IgD-negative memory B cell (primary cell): Measurements from ENCODE around the gene CAMK1G. TPM values are rescaled to one million over a fixed set of nuclear protein-coding genes. Genes with fewer than 3 reads are reported as not detected.

ENCODE experiments used
- H3K27ac Mint-ChIP-seq, 3 donors: one replicate each; pipeline ENCODE4 v1.8.0; 2020 to 2022; ENCODE audit warnings: mild to moderate bottlenecking in 3 of 3, mixed read lengths in 3 of 3, moderate library complexity in 1 of 3
- H3K27me3 Mint-ChIP-seq: one replicate; pipeline ENCODE4 v1.8.0; 2021; ENCODE audit warnings: mixed read lengths
- H3K36me3 Mint-ChIP-seq: one replicate; pipeline ENCODE4 v1.8.0; 2020; ENCODE audit warnings: mild to moderate bottlenecking, mixed read lengths
- H3K4me1 Mint-ChIP-seq, 3 donors: one replicate each; pipeline ENCODE4 v1.8.0; 2020 to 2022; ENCODE audit warnings: mixed read lengths in 3 of 3, mild to moderate bottlenecking in 1 of 3
- H3K4me3 Mint-ChIP-seq, 4 donors: one replicate each; pipeline ENCODE4 v1.8.0; 2020 to 2022; ENCODE audit warnings: mild to moderate bottlenecking in 4 of 4, mixed read lengths in 4 of 4, moderate library complexity in 3 of 4
- H3K9me3 Mint-ChIP-seq, 3 donors: one replicate each; pipeline ENCODE4 v1.8.0; 2020 to 2021; ENCODE audit warnings: mixed read lengths in 3 of 3, mild to moderate bottlenecking in 1 of 3
- polyA plus RNA-seq: library from polyadenylated mRNA; unstranded; fragments of 300-500 nt; fragmentation: Illumina TruSeq; gene quantifications from one replicate; pipeline ENCODE4 v1.2.3, GENCODE V29; 2021

CAMK1G gene
- polyA plus RNA-seq, 1 donor from 2014 or later = not detected

DNA sequence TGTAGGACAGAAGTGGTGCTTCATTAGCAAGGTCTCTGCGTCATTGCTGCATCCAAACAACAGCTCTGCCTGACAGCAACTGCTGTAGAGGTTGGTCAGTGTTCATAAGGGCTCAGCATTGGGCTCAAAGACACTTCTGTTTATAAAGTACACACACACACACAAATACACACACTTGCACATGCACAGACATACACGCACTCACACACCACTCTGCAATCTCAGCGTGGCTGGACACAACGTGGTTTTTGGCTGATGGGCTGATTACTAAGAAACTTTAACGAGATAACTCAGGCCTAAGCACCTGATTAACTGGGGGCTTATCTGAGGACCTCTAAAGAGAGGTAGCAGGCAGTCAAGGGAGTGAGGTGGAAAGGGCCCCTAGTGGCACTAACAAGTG lies 20.4 kb downstream of the CAMK1G start:
- Mint-ChIP-seq H3K9me3 (no peaks in the 10 kb centered on the region), H3K4me3 (no peak overlapping the region), H3K4me1 (peaks cover 0 to 2% (median 0%) of the 10 kb centered on the region in 3 donors), H3K27ac (no peak overlapping the region), H3K27me3 (peaks cover 1% of the 10 kb centered on the region), H3K36me3 (no peaks in the 10 kb centered on the region)

DNA sequence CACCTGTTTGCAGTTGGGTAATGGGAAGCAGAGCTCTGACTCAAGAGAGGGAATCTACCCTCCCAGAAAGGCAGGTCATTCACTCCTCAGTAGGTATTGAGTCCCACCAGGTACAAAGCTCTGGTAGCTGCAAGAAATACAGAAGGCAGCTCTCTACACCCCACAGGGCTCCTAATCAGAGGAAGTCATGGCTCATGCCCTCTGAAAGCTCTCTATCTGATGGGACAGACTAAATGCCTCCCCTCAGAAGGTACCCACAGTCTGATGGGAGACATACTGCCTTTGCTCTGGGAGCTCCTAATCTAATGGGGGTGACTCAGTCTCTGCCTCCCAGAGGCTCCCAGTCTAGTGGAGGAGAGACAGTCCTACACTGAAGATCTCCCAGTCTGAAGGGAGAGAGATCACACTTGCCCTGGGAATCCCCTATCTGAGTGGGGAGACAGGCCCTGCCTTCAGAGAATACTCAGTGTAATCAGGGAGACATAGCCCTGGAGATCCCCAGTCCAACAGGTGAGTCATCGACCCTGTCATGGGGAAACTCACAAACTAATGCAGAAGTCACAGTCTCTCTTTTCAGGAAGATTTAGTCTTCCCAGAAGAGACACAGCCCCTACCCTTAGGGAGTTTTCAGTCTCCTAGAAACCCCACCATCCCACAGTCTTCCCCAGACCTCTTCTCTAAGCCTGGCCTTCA lies 23.7 kb downstream of the CAMK1G start:
- no peaks in the 10 kb centered on the region for H3K36me3 Mint-ChIP-seq
- peaks cover 2% of the 10 kb centered on the region for H3K27me3 Mint-ChIP-seq
- H3K4me3 Mint-ChIP-seq = no peak overlapping the region
- H3K9me3 Mint-ChIP-seq = no peaks in the 10 kb centered on the region
- H3K27ac Mint-ChIP-seq = no peak overlapping the region
- H3K4me1 Mint-ChIP-seq = peaks cover 0 to 2% (median 0%) of the 10 kb centered on the region in 3 donors

DNA sequence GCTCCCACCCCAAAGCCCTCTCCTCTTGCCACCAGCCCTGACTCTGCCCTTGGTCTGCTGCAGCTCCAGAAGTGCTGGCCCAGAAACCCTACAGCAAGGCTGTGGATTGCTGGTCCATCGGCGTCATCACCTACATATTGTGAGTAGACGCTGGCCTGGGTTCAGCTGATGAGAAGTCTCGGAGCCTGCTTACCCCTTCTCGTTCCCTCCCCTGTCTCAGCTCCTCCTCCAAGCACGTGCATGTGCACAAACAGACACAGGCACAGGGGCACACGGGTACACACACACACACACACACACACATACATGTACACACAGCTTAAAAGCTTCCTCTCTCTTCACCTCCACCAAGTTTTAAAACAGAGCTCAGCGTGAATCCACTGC lies 24.3 kb downstream of the CAMK1G start:
- H3K27ac Mint-ChIP-seq = no peak overlapping the region
- peaks cover 2% of the 10 kb centered on the region for H3K27me3 Mint-ChIP-seq
- H3K9me3 Mint-ChIP-seq = no peaks in the 10 kb centered on the region
- peaks cover 0 to 2% (median 0%) of the 10 kb centered on the region in 3 donors for H3K4me1 Mint-ChIP-seq
- no peaks in the 10 kb centered on the region for H3K36me3 Mint-ChIP-seq
- no peak overlapping the region for H3K4me3 Mint-ChIP-seq

DNA sequence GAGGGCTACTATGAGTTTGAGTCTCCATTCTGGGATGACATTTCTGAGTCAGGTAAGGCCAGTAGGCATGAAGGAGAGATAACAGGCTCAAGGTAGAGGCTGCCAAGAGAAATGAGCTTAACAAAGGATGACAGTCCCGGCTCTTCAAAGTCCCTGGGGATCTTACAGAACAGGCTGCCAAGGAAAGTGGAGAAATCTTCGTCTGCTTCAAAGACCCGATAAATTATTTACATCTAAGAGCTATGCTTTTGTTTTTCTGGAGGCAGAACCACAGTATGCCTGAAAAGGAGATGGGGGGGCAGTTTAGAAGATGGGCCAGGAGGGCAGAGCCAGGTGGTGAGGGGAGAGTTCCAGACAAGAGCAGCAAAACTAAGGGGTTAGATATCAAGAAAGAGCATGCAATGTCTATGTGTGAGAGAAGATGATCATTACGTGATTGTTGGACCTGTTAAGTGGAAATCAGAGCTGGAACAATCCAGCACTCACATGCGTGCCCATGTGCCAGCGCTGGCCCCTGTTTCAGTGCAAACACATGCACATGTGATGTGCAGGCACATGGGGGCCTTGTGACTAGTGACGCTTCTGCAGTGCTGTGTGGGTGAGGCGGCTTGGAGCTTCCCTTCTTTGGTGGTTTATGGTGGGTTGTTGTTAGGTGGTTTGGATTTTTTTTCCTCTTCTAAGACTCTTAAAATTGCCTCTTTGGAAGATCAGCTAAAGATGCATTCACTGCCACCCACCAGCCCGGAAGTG lies 25.7 kb downstream of the CAMK1G start:
- H3K4me3 Mint-ChIP-seq = no peak overlapping the region
- H3K4me1 Mint-ChIP-seq = peaks cover 0 to 2% (median 0%) of the 10 kb centered on the region in 3 donors
- no peaks in the 10 kb centered on the region for H3K9me3 Mint-ChIP-seq
- H3K27me3 Mint-ChIP-seq = peaks cover 2% of the 10 kb centered on the region
- H3K27ac Mint-ChIP-seq = no peak overlapping the region
- H3K36me3 Mint-ChIP-seq = no peaks in the 10 kb centered on the region

DNA sequence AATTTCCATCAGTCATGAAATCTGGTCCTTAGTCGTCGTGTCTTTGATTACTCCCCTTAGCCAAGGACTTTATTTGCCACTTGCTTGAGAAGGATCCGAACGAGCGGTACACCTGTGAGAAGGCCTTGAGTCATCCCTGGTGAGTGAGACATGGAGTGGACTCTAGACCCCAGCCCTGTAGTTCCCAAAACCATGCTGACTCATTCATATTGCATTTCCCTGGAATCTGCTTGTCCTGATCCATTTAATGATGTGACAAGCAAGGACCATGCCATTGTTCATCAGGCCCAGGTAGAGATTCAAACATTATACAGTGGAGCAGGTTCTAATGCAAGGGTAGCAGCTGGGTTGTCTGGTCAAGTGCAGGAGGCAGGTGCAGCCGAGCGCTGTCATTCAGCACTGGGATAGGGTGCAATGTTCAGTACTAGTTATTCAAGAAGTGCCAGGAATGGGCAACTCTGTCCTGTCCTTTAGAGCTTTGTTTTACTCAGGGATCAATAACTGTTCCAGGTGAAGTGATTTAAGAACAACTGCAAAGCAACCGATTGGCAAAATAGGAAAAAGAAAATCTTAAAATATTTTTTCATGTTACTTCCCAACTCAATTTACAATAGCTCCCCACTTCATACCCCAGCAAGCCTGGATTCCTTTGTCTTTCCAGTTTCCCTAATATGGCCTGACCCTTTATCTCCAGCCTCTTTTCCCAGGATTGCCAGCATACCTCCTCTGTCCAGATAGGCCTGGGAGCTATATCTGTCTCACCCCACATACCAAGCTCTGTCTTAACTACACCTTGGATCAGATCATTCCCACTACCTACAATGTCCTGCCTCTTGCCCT lies 26.5 kb downstream of the CAMK1G start:
- peaks cover 0 to 2% (median 0%) of the 10 kb centered on the region in 3 donors for H3K4me1 Mint-ChIP-seq
- H3K4me3 Mint-ChIP-seq = no peak overlapping the region
- H3K27ac Mint-ChIP-seq = no peak overlapping the region
- H3K27me3 Mint-ChIP-seq = peaks cover 3% of the 10 kb centered on the region
- no peaks in the 10 kb centered on the region for H3K9me3 Mint-ChIP-seq
- H3K36me3 Mint-ChIP-seq = no peaks in the 10 kb centered on the region

DNA sequence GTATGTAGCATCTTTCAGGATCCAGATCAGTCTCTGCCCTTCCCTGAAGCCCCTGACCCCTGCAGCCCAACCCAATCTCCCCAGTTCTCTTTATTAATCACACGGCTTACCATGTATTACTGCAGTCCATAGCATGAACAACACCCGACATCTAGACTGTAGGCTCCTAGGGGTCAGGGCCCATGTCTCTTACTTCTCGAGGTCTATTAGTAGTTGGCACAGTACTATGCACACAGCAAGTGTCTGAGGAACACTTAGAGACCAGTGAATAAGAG lies 27.1 kb downstream of the CAMK1G start:
- Mint-ChIP-seq H3K9me3 (no peaks in the 10 kb centered on the region), H3K27me3 (peaks cover 3% of the 10 kb centered on the region), H3K27ac (no peak overlapping the region), H3K4me1 (peaks cover 0 to 2% (median 0%) of the 10 kb centered on the region in 3 donors), H3K4me3 (no peak overlapping the region), H3K36me3 (no peaks in the 10 kb centered on the region)

DNA sequence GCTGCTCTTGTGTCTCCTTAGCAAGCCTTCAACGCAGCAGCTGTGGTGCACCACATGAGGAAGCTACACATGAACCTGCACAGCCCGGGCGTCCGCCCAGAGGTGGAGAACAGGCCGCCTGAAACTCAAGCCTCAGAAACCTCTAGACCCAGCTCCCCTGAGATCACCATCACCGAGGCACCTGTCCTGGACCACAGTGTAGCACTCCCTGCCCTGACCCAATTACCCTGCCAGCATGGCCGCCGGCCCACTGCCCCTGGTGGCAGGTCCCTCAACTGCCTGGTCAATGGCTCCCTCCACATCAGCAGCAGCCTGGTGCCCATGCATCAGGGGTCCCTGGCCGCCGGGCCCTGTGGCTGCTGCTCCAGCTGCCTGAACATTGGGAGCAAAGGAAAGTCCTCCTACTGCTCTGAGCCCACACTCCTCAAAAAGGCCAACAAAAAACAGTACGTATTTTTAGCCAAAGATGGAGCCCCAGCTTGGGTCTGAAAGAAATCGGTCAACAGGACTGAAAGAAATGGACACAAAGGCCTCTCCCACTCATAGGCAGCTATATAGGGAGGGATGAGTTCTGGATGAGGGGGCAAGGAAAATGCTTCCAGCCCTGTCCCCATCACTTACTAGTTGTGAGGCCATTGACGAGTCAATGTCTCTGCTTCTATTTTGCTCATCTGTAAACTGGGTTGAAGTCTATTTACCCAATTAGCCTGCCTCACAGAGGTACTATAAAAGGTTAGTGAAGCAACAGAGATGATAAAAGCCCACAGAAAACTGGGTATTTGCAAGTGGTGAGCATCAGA lies 28.5 kb downstream of the CAMK1G start:
- H3K27ac Mint-ChIP-seq = no peak overlapping the region
- no peaks in the 10 kb centered on the region for H3K9me3 Mint-ChIP-seq
- peaks cover 9% of the 10 kb centered on the region for H3K27me3 Mint-ChIP-seq
- peaks cover 0 to 2% (median 0%) of the 10 kb centered on the region in 3 donors for H3K4me1 Mint-ChIP-seq
- no peaks in the 10 kb centered on the region for H3K36me3 Mint-ChIP-seq
- H3K4me3 Mint-ChIP-seq = no peak overlapping the region

DNA sequence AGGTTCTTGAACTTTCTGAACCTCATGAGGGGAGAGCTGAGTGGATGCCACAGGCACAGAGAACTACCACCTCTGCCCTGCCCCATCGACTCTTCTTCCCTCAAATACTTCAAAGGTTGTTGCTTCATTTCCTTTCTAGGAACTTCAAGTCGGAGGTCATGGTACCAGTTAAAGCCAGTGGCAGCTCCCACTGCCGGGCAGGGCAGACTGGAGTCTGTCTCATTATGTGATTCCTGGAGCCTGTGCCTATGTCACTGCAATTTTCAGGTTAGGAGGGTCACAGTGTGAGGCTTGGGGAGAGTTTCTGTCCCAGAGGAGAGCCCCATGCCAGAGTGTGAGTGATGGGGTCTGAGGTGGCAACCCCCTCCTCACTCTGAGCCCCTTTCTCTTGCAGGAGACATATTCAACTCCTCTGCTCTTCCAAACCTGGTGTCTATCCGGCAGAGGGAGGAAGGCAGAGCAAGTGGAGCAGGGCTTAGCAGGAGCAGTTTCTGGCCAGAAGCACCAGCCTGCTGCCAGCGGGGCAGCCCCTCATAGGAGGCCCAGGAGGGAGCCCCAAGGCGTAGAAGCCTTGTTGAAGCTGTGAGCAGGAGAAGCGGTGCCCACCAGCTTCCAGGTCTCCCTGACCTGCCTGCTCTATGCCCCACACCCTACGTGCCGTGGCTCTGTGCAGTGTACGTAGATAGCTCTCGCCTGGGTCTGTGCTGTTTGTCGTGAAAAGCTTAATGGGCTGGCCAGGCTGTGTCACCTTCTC lies 29.3 kb downstream of the CAMK1G start:
- no peaks in the 10 kb centered on the region for H3K36me3 Mint-ChIP-seq
- H3K27ac Mint-ChIP-seq = no peak overlapping the region
- H3K27me3 Mint-ChIP-seq = peaks cover 13% of the 10 kb centered on the region

DNA sequence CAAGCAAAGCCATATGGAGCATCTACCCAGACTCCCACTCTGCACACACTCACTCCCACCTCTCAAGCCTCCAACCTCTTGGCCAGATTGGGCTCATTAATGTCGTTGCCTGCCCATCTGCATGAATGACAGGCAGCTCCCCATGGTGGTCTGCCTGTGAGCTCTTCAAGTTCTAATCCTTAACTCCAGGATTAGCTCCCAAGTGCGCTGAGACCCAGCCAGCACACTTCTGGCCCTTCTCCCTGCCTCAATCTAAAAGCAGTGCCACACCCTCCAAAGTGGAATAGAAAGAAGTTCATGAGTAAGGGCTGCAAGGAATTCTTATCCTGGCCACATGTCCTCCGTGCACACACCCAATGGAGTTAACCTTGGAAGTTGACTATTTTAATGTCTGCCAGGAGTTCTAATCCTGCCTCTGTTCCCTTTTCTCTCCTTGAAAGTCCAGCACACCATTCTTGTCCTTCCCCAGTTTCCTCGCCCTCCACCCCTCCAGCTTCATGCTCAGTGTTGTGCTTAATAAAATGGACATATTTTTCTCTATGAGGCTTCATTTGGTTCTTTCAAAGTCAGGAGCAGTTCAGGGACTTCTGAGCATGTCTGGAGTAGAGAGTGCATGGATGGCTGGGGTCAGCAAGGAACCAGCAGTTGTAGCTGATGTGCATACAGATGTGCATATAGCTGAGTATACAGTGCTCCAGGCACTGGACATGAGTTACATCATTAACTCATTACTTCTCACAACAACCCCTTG lies 30.1 kb downstream of the CAMK1G start:
- H3K36me3 Mint-ChIP-seq = no peaks in the 10 kb centered on the region
- no peaks in the 10 kb centered on the region for H3K9me3 Mint-ChIP-seq
- H3K4me1 Mint-ChIP-seq = no peaks in the 10 kb centered on the region
- H3K27ac Mint-ChIP-seq = peak overlapping the region in 1 of 3 donors; percentile 27
- peaks cover 14% of the 10 kb centered on the region for H3K27me3 Mint-ChIP-seq
- no peak overlapping the region for H3K4me3 Mint-ChIP-seq

More for the DNA sequence above, 29.3 kb downstream of the CAMK1G start:
- Mint-ChIP-seq H3K4me3 (no peak overlapping the region), H3K9me3 (no peaks in the 10 kb centered on the region), H3K4me1 (peaks cover 0 to 2% (median 0%) of the 10 kb centered on the region in 3 donors)

DNA sequence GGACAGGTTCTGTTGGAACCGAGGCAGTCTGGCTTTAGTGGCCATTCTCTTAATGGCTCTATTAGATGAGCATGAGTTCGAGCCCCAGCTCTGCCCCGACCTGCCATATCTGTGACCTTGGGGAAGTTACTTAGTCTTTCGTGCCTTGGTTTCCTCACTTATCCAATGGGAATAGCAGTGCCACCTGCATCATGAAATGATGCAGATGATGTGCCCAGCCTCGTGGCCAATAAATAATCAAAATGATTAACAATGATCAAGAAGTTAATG lies 30.6 kb downstream of the CAMK1G start:
- Mint-ChIP-seq H3K4me3 (no peak overlapping the region), H3K9me3 (no peaks in the 10 kb centered on the region), H3K27me3 (peaks cover 14% of the 10 kb centered on the region), H3K27ac (no peak overlapping the region), H3K4me1 (no peaks in the 10 kb centered on the region), H3K36me3 (no peaks in the 10 kb centered on the region)

DNA sequence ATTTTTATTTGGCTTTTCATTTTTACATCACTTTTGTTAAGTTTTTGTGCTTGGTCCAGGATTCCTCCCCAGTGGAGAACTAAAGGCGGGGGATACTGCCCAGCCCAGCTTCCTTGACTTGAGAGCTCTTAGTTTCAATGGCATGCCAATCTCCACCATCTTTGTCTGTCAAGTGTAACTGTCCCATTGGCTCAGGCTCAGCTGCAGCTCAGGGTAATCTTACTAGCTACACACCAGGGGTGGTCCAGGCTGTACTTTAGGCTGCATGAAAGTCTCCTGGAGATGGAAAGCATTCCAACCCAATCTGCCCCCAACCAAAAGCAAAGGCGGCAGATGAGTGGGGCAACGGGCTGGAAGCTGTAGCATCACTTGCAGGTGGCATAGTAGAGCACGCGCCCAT lies 31.4 kb downstream of the CAMK1G start:
- Mint-ChIP-seq H3K4me1 (no peaks in the 10 kb centered on the region), H3K36me3 (no peaks in the 10 kb centered on the region), H3K27me3 (peaks cover 15% of the 10 kb centered on the region), H3K27ac (peak overlapping the region in 1 of 3 donors; percentile 29), H3K4me3 (no peak overlapping the region), H3K9me3 (no peaks in the 10 kb centered on the region)

DNA sequence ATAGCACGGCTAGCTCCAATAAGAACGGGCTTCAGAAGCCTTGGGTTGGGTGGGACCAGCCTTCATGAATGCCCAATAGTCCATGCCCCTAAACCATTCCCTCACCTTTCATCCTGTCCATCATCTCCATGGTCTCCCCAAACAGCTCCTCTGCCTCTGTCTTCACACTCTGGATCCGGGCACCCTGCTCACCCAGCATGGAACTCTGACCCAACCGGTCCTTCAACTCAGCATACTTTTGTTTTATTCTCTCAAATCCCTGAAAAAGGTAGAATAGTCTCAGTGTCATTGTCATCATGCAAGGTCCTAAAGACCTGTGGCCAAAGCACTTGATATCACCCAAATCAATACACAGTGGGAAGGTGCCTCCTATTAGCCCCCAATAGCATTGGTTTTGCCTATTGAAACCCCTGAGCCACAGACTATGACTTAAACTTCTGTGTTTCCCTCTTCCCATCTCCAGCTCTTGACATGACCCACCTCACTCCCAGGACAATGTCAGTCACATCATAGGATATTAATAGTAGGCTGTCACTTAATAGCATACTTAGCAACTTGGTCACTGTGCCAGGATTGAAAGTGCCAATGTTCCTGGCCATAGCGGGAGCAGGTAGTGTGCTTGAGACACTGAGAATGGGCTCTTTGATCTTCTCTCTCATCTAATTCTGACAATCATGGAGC lies 33.0 kb downstream of the CAMK1G start:
- peak overlapping the region in 1 of 3 donors; percentile 36 for H3K27ac Mint-ChIP-seq
- no peaks in the 10 kb centered on the region for H3K36me3 Mint-ChIP-seq
- H3K4me3 Mint-ChIP-seq = no peak overlapping the region

DNA sequence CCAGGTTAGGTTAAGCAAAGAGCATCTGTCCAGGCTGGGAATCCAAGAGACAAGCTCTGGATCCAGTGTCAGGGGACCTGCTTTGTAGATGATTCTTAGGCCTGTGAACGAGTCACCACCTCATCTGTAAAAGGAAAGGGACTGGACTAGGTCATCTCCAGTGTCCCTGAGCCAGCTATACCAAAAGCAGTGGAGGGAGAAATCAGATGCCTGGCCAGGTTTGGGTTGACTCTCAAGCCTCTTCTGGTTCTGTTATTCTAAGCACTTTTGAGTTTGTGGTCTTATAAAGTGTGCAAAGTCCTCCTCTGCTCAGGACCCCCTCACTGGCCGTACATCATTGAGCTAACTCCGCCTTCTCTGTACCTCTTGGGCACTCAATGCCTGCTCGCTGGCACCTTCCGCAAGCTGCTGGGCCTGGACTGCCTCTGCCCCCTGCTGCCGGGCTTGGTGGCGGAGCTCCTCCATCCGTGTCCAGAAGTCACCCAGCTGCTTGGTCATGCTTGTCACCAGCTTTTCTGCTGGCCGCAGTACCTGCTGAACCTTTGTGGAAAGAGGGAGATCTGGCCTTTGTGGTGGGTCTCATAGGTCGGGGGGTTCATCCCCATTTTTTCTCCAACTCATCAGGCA lies 33.6 kb downstream of the CAMK1G start:
- no peaks in the 10 kb centered on the region for H3K4me1 Mint-ChIP-seq

More for the DNA sequence above, 33.0 kb downstream of the CAMK1G start:
- H3K4me1 Mint-ChIP-seq = no peaks in the 10 kb centered on the region
- peaks cover 15% of the 10 kb centered on the region for H3K27me3 Mint-ChIP-seq
- no peaks in the 10 kb centered on the region for H3K9me3 Mint-ChIP-seq

More for the DNA sequence above, 33.6 kb downstream of the CAMK1G start:
- peak overlapping the region in 1 of 3 donors; percentile 3 for H3K27ac Mint-ChIP-seq
- no peak overlapping the region for H3K4me3 Mint-ChIP-seq
- H3K27me3 Mint-ChIP-seq = peaks cover 17% of the 10 kb centered on the region
- H3K9me3 Mint-ChIP-seq = no peaks in the 10 kb centered on the region
- no peaks in the 10 kb centered on the region for H3K36me3 Mint-ChIP-seq
